Astrocyte (in vitro differentiated cells and primary cell): Measurements from ENCODE around the gene PSME1. TPM values are rescaled to one million over a fixed set of nuclear protein-coding genes. Genes with fewer than 3 reads are reported as not detected.

Experiments
- DNase-seq: peaks from one replicate; pipeline ENCODE4 v3.0.0-alpha.2; 2010; ENCODE audit warnings: low read depth
- FAIRE-seq: peaks from 2 replicates; lab custom pipeline; 2011; peaks lifted over from hg19 to GRCh38; lab: Jason Lieb, UNC
- H2AFZ ChIP-seq: 2 replicates; pipeline ENCODE4 v1.6.0; 2012; ENCODE audit warnings: low read depth, low read length, inconsistent platforms
- H3K27ac ChIP-seq: 2 replicates; pipeline ENCODE4 v1.5.1; 2011; ENCODE audit warnings: low read depth, low read length, inconsistent platforms
- H3K27me3 ChIP-seq: 2 replicates; pipeline ENCODE4 v1.6.0; 2011; ENCODE audit warnings: low read length, inconsistent platforms; ENCODE audit not compliant: insufficient read depth
- H3K36me3 ChIP-seq: 2 replicates; pipeline ENCODE4 v1.5.1; 2011; ENCODE audit warnings: low read length, inconsistent platforms; ENCODE audit not compliant: insufficient read depth
- H3K4me1 ChIP-seq: 2 replicates; pipeline ENCODE4 v1.5.1; 2011; ENCODE audit warnings: low read length, inconsistent platforms; ENCODE audit not compliant: insufficient read depth
- H3K4me2 ChIP-seq: 2 replicates; pipeline ENCODE4 v1.6.0; 2012; ENCODE audit warnings: low read length, inconsistent platforms
- H3K4me3 ChIP-seq: 2 replicates; pipeline ENCODE4 v1.5.1; 2011; ENCODE audit warnings: low read depth, mild to moderate bottlenecking, low read length, inconsistent platforms; ENCODE audit not compliant: insufficient read depth
- H3K79me2 ChIP-seq: 2 replicates; pipeline ENCODE4 v1.6.0; 2012; ENCODE audit warnings: mild to moderate bottlenecking, low read length, inconsistent platforms; ENCODE audit not compliant: insufficient read depth
- H3K9ac ChIP-seq: 2 replicates; pipeline ENCODE4 v1.6.0; 2012; ENCODE audit warnings: mild to moderate bottlenecking, low read length, inconsistent platforms
- H3K9me3 ChIP-seq: 2 replicates; pipeline ENCODE4 v1.5.1; 2012; ENCODE audit warnings: low read depth, mild to moderate bottlenecking, low read length, inconsistent platforms; ENCODE audit not compliant: insufficient read depth
- H4K20me1 ChIP-seq: 2 replicates; pipeline ENCODE4 v1.6.0; 2012; ENCODE audit warnings: low read length, inconsistent platforms; ENCODE audit not compliant: insufficient read depth
- H3K27ac Mint-ChIP-seq: one replicate; pipeline ENCODE4 v1.8.0; 2021; ENCODE audit warnings: mild to moderate bottlenecking, mixed read lengths; ENCODE audit not compliant: unreplicated experiment
- H3K27me3 Mint-ChIP-seq: one replicate; pipeline ENCODE4 v1.8.0; 2021; ENCODE audit warnings: low read depth, mixed read lengths; ENCODE audit not compliant: unreplicated experiment
- H3K36me3 Mint-ChIP-seq: one replicate; pipeline ENCODE4 v1.8.0; 2021; ENCODE audit warnings: low read depth, mixed read lengths; ENCODE audit not compliant: unreplicated experiment
- H3K4me1 Mint-ChIP-seq: one replicate; pipeline ENCODE4 v1.8.0; 2021; ENCODE audit warnings: low read depth, mixed read lengths; ENCODE audit not compliant: unreplicated experiment
- H3K4me3 Mint-ChIP-seq: one replicate; pipeline ENCODE4 v1.8.0; 2021; ENCODE audit warnings: mild to moderate bottlenecking, moderate library complexity, mixed read lengths; ENCODE audit not compliant: unreplicated experiment
- H3K9me3 Mint-ChIP-seq: one replicate; pipeline ENCODE4 v1.8.0; 2021; ENCODE audit warnings: mild to moderate bottlenecking, mixed read lengths; ENCODE audit not compliant: unreplicated experiment
- EZH2 ChIP-seq: IDR thresholded peaks from 2 replicates; pipeline ENCODE4 v1.6.1; 2012; ENCODE audit warnings: mild to moderate bottlenecking, low read length, inconsistent platforms; ENCODE audit not compliant: insufficient read depth
- total RNA-seq: library from RNA; stranded (reverse); gene quantifications from 2 replicates; pipeline ENCODE4 v1.2.1, GENCODE V29; 2021
- TF ChIP-seq, protein P1 (sequence below): IDR thresholded peaks from 2 replicates; pipeline ENCODE4 v1.5.1; 2011; ENCODE audit warnings: low read depth, mild to moderate bottlenecking, inconsistent platforms, low read length, moderate library complexity; ENCODE audit not compliant: insufficient read depth

The PSME1 gene
- total RNA-seq, 1 donor from 2014 or later, result 122 TPM

DNA sequence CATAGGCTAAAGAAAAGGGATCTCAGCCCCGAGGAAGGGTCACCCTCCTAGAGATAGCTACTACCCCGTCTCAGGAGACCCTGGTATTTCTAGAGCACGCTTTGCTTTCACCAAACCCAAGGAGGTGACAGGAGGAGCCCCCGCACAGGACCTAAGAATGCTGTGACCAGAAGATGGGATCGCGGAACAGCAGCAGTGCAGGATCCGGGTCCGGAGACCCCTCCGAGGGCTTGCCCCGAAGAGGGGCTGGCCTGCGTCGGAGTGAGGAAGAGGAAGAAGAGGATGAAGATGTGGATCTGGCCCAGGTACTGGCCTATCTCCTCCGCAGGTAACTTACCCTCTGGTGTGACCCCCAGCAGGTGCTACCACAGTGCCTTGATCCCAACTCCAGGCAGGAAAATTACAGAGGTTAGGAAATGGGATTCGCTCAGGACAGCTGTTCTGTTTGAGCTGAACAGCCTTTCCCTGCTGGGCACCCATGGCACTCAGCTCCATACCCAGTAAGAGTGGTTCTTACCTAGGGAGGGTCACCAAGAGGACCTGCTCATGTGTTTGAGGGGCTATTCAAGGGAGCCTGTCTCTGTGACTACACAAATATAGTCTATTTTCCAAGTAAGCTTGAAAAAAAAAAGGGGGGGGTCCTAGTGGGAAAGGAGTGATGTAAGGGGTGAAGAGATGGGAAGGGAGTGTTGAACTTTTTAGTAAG is 20.4 kb upstream of the PSME1 start:
- TF ChIP-seq EZH2, result no peak
- TF ChIP-seq, protein P1, sequence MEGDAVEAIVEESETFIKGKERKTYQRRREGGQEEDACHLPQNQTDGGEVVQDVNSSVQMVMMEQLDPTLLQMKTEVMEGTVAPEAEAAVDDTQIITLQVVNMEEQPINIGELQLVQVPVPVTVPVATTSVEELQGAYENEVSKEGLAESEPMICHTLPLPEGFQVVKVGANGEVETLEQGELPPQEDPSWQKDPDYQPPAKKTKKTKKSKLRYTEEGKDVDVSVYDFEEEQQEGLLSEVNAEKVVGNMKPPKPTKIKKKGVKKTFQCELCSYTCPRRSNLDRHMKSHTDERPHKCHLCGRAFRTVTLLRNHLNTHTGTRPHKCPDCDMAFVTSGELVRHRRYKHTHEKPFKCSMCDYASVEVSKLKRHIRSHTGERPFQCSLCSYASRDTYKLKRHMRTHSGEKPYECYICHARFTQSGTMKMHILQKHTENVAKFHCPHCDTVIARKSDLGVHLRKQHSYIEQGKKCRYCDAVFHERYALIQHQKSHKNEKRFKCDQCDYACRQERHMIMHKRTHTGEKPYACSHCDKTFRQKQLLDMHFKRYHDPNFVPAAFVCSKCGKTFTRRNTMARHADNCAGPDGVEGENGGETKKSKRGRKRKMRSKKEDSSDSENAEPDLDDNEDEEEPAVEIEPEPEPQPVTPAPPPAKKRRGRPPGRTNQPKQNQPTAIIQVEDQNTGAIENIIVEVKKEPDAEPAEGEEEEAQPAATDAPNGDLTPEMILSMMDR, result no peak
- no peak for FAIRE-seq
- no peaks in the 10 kb centered on the region for H4K20me1 ChIP-seq
- H3K4me1 ChIP-seq, result peaks cover 13% of the 10 kb centered on the region
- peak overlapping the region; percentile 93 for H3K9ac ChIP-seq
- Mint-ChIP-seq H3K9me3 (no peaks in the 10 kb centered on the region), H3K4me1 (peaks cover 8% of the 10 kb centered on the region), H3K27me3 (no peaks in the 10 kb centered on the region), H3K36me3 (peaks cover 21% of the 10 kb centered on the region), H3K27ac (peak overlapping the region; percentile 98), H3K4me3 (peak overlapping the region; percentile 94)
- peak overlapping the region; percentile 97 for H2AFZ ChIP-seq
- H3K27me3 ChIP-seq, result no peaks in the 10 kb centered on the region
- H3K4me2 ChIP-seq, result peak overlapping the region; percentile 97
- H3K36me3 ChIP-seq, result peaks cover 21% of the 10 kb centered on the region
- H3K27ac ChIP-seq, result peak overlapping the region; percentile 99
- H3K9me3 ChIP-seq, result no peaks in the 10 kb centered on the region
- H3K4me3 ChIP-seq, result peak overlapping the region; percentile 88
- peaks cover 7% of the 10 kb centered on the region for H3K79me2 ChIP-seq
- no peak for DNase-seq

DNA sequence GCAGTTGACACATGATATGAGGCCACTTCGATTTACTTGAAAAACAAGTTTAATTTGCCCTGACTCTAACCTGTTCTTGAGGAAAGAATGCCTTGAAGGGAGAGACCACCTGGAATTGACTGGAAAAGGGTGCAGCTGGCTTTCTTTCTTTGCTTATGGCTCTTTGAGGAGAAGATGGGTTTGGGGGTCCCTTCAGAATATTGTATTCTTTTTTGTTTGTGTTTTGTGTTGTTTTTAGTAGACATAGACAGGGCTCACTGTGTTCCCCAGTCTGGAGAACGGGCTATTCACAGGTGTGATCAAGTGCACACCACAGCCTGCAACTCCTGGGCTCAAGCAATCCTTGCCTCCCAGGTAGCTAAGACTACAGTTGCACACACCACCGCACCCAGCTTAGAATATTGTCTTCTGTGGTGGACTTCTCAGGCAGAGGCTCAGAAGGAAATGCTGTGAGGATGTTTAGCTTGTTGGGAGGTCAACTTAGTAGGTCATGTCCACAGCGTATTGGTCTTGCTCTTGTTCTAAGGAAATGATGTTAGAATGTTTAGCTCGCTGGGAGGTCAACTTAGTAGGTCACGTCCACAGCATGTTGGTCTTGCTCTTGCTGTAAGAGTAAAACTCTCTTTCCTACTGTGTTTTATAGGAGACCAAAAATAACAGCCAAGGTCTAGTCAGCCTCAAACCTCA is 19.7 kb upstream of the PSME1 start:
- H3K36me3 Mint-ChIP-seq, result peaks cover 23% of the 10 kb centered on the region

More for the DNA sequence above, 19.7 kb upstream of the PSME1 start:
- Histone ChIP-seq H3K9me3 (no peaks in the 10 kb centered on the region), H3K9ac (peak overlapping the region; percentile 93), H3K4me1 (peaks cover 13% of the 10 kb centered on the region), H4K20me1 (no peaks in the 10 kb centered on the region), H3K4me2 (peak overlapping the region; percentile 97), H3K27ac (no peak overlapping the region), H3K4me3 (no peak overlapping the region), H3K79me2 (peaks cover 7% of the 10 kb centered on the region), H3K27me3 (no peaks in the 10 kb centered on the region), H2AFZ (no peak overlapping the region), H3K36me3 (peaks cover 25% of the 10 kb centered on the region)
- H3K27me3 Mint-ChIP-seq, result no peaks in the 10 kb centered on the region
- H3K9me3 Mint-ChIP-seq, result no peaks in the 10 kb centered on the region
- H3K4me1 Mint-ChIP-seq, result peaks cover 8% of the 10 kb centered on the region
- H3K4me3 Mint-ChIP-seq, result peak overlapping the region; percentile 94
- H3K27ac Mint-ChIP-seq, result no peak overlapping the region
- FAIRE-seq (no peak), DNase-seq (no peak)
- no peak for TF ChIP-seq EZH2
- TF ChIP-seq, protein P1, result no peak
